ENCODE data around the gene PRICKLE4. TPM values are rescaled to one million over a fixed set of nuclear protein-coding genes. Genes with fewer than 3 reads are reported as not detected.

Gene PRICKLE4
- total RNA-seq, 1 experiment from 2014 or later, result 0.41 TPM

DNA sequence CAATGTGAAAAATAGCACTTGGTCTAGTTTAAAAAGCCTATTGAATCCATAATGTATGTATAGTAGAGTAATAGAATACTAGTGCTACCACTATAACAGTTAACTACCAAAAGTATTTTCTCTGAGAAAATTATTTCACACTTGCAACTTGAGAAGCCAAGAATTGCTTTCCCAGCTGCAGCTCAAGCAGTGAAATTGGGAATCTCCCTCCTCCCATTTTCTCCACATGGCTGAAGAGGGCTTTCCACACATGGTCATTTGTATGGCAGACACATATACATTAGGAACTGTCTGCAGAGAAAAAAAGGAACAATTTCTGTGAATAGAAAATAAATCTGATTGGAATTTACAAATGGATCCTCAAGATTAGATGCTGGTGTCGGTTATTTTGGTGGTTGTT is 41.4 kb downstream of the PRICKLE4 start:
- H3K9ac ChIP-seq (ENCODE audit: low read length), result no peak overlapping the region

DNA sequence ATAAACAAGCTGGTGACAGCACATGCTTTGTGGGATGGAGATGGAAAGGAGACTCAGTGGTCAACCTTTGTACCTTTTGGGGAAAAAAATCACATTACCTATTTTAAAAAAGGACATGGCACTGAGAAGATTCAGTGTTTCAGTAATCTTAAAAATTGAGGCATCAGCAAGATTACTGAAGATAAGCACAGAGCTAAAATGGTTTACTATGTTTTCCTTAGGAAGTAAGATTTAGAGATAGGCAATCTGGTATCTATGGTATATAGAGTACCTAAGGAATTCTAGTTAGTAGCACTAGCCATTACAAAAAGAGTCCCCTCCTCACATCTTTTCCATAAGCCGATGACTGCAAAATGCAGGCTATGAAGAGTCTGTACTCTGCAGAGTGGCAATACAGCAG is 42.6 kb downstream of the PRICKLE4 start:
- peaks cover 13% of the 10 kb centered on the region for H3K4me1 ChIP-seq (ENCODE audit: low read length)
- no peaks in the 10 kb centered on the region for H3K9me3 ChIP-seq (ENCODE audit: low read length)
- 0 out of 2 replicates have a peak, but pooled peaks cover 5% of the 10 kb centered on the region for H3K79me2 ChIP-seq (ENCODE audit: low read length)
- H3K27me3 ChIP-seq (ENCODE audit: low read length), result no peaks in the 10 kb centered on the region
- H4K20me1 ChIP-seq (ENCODE audit: insufficient read depth, low read depth, low read length), result no peaks in the 10 kb centered on the region
- H3K4me2 ChIP-seq (ENCODE audit: low read depth, low read length, poor library complexity, severe bottlenecking), result no peak overlapping the region
- no peak overlapping the region for H3K4me3 ChIP-seq (ENCODE audit: low read length)
- H3K9ac ChIP-seq (ENCODE audit: low read length), result no peak overlapping the region
- no peak for DNase-seq
- no peak overlapping the region for H2AFZ ChIP-seq (ENCODE audit: low read length)
- no peaks in the 10 kb centered on the region for H3K9me2 ChIP-seq (replicated peaks; ENCODE audit: insufficient read depth, low read length)
- H3K36me3 ChIP-seq (ENCODE audit: insufficient read depth, low read length), result no peaks in the 10 kb centered on the region
- no peak overlapping the region for H3K27ac ChIP-seq (ENCODE audit: low read length)

More for the DNA sequence above, 41.4 kb downstream of the PRICKLE4 start:
- no peaks in the 10 kb centered on the region for H3K9me2 ChIP-seq (replicated peaks; ENCODE audit: insufficient read depth, low read length)
- H3K27ac ChIP-seq (ENCODE audit: low read length), result no peak overlapping the region
- H2AFZ ChIP-seq (ENCODE audit: low read length), result no peak overlapping the region
- no peaks in the 10 kb centered on the region for H3K27me3 ChIP-seq (ENCODE audit: low read length)
- no peak overlapping the region for H3K4me3 ChIP-seq (ENCODE audit: low read length)
- H3K79me2 ChIP-seq (ENCODE audit: low read length), result 0 out of 2 replicates have a peak, but pooled peaks cover 5% of the 10 kb centered on the region
- H3K4me2 ChIP-seq (ENCODE audit: low read depth, low read length, poor library complexity, severe bottlenecking), result no peak overlapping the region
- H3K9me3 ChIP-seq (ENCODE audit: low read length), result no peaks in the 10 kb centered on the region
- DNase-seq, result no peak
- H4K20me1 ChIP-seq (ENCODE audit: insufficient read depth, low read depth, low read length), result no peaks in the 10 kb centered on the region
- peaks cover 13% of the 10 kb centered on the region for H3K4me1 ChIP-seq (ENCODE audit: low read length)
- no peaks in the 10 kb centered on the region for H3K36me3 ChIP-seq (ENCODE audit: insufficient read depth, low read length)

DNA sequence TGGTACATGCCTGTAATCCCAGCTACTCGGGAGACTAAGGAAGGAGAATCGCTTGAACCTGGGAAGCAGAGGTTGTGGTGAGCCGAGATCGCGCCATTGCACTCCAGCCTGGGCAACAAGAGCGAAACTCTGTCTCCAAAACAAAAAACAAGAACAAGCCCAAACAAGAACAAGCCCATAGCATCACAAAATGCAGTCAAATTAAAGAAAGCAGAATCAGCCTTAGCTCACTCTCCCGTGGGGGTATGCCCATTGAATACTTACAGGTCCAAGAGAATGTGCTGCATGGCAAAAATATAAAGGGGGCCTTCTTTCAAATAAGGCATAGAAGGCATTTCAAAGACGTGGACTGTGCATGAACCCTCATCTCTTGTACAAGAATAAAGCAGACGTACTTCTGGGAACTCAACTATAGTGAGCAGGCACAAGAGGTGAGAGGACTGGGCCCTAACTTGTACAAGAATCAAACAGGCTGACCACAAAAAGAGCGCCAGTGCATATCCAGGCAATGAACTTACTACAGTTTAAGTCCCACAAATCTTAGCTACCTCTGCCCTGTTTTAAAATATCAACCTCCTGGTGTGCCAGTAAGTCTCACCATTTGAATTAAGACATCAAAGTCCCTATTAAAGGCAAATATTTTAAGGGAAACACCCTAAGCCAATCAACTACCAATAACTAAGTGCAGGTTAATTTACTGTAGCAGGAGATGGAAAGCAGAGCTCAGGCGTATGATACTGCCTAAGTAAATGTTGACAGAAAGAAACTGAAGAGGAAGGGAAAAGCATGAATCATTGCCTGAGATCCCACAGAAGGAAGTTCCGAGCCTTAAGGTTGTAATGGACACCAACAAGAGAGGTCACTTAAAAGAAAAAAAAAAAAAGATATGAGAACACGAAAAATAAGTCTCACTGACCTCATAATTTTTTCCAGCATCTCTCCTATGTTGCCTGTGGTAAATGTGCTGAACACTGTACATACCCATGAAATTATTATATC is 44.3 kb downstream of the PRICKLE4 start:
- Histone ChIP-seq H3K9ac (ENCODE audit: low read length) (no peak overlapping the region), H3K4me2 (ENCODE audit: low read depth, low read length, poor library complexity, severe bottlenecking) (no peak overlapping the region), H3K36me3 (ENCODE audit: insufficient read depth, low read length) (no peaks in the 10 kb centered on the region), H3K27ac (ENCODE audit: low read length) (no peak overlapping the region), H3K9me3 (ENCODE audit: low read length) (no peaks in the 10 kb centered on the region), H3K79me2 (ENCODE audit: low read length) (peaks cover 4% of the 10 kb centered on the region; the same call in 1 of the 2 replicates), H2AFZ (ENCODE audit: low read length) (no peak overlapping the region), H3K9me2 (replicated peaks; ENCODE audit: insufficient read depth, low read length) (no peaks in the 10 kb centered on the region), H3K4me3 (ENCODE audit: low read length) (no peak overlapping the region), H3K4me1 (ENCODE audit: low read length) (no peaks in the 10 kb centered on the region), H4K20me1 (ENCODE audit: insufficient read depth, low read depth, low read length) (no peaks in the 10 kb centered on the region), H3K27me3 (ENCODE audit: low read length) (no peaks in the 10 kb centered on the region)
- no peak for DNase-seq

DNA sequence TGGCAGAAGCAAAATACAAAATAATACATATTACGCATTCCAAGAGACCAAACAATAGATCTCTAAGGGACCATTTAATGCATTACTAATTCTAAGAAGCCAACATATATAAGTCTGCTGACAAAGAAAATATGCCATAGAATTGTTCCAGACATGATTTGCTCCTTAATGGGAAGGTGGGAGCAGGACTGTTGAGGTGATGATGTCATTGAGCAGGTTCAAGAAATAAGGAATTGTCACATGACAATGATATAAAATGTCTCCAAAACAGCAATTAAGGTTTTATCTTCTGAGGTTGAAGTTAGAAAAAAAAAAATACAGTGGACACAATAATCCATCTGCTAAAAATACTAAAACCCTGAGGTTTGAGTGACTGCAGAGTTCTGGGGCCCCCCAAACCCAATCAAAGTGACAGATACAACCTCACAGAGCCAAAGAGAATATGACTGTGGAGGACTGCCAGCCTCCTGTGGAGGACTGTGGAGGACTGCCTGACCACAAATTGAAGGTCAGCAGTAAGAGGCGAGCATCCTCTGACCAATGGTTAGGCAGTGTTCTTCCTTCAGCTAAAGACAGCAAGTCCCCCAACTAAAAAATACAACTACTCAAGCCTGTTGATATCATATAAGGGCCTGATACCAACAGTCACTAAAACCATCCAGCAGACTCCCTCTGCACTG is 45.9 kb downstream of the PRICKLE4 start:
- no peak overlapping the region for H3K4me2 ChIP-seq (ENCODE audit: low read depth, low read length, poor library complexity, severe bottlenecking)
- no peak overlapping the region for H3K4me3 ChIP-seq (ENCODE audit: low read length)
- no peak overlapping the region for H3K9ac ChIP-seq (ENCODE audit: low read length)
- peaks cover 4% of the 10 kb centered on the region; the same call in 1 of the 2 replicates for H3K79me2 ChIP-seq (ENCODE audit: low read length)
- H3K27ac ChIP-seq (ENCODE audit: low read length), result no peak overlapping the region
- no peak for DNase-seq
- H3K9me3 ChIP-seq (ENCODE audit: low read length), result no peaks in the 10 kb centered on the region
- H2AFZ ChIP-seq (ENCODE audit: low read length), result no peak overlapping the region
- H3K36me3 ChIP-seq (ENCODE audit: insufficient read depth, low read length), result no peaks in the 10 kb centered on the region
- no peaks in the 10 kb centered on the region for H3K4me1 ChIP-seq (ENCODE audit: low read length)
- H3K9me2 ChIP-seq (replicated peaks; ENCODE audit: insufficient read depth, low read length), result no peaks in the 10 kb centered on the region
- H3K27me3 ChIP-seq (ENCODE audit: low read length), result no peaks in the 10 kb centered on the region
- H4K20me1 ChIP-seq (ENCODE audit: insufficient read depth, low read depth, low read length), result no peaks in the 10 kb centered on the region

DNA sequence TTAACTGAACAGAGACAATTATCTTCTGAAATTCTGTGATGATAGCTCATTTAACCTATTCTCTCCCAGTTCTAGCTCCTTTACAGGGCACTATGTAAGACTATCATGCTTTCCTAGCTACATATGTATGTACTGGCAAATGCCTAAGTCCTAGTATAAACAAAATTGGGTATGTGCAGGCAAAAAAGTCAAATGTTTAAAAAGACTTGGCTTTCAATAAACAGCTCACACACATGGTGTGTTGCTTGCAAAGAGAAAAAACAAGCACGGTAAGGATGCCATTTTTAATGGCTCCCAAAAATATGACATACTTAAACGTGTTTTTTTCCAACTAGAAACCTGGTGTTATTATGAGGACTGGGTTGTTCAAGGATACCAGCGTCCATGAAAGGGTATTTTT is 51.7 kb downstream of the PRICKLE4 start:
- H3K9ac ChIP-seq (ENCODE audit: low read length), result no peak overlapping the region
- no peak overlapping the region for H3K4me3 ChIP-seq (ENCODE audit: low read length)
- no peak overlapping the region for H3K4me2 ChIP-seq (ENCODE audit: low read depth, low read length, poor library complexity, severe bottlenecking)
- no peaks in the 10 kb centered on the region for H3K36me3 ChIP-seq (ENCODE audit: insufficient read depth, low read length)
- no peaks in the 10 kb centered on the region for H4K20me1 ChIP-seq (ENCODE audit: insufficient read depth, low read depth, low read length)
- H3K27me3 ChIP-seq (ENCODE audit: low read length), result no peaks in the 10 kb centered on the region
- H3K79me2 ChIP-seq (ENCODE audit: low read length), result peaks cover 30% of the 10 kb centered on the region
- no peaks in the 10 kb centered on the region for H3K9me2 ChIP-seq (replicated peaks; ENCODE audit: insufficient read depth, low read length)
- H3K27ac ChIP-seq (ENCODE audit: low read length), result no peak overlapping the region
- no peak overlapping the region for H2AFZ ChIP-seq (ENCODE audit: low read length)
- no peak for DNase-seq
- H3K4me1 ChIP-seq (ENCODE audit: low read length), result peaks cover 13% of the 10 kb centered on the region
- no peaks in the 10 kb centered on the region for H3K9me3 ChIP-seq (ENCODE audit: low read length)

DNA sequence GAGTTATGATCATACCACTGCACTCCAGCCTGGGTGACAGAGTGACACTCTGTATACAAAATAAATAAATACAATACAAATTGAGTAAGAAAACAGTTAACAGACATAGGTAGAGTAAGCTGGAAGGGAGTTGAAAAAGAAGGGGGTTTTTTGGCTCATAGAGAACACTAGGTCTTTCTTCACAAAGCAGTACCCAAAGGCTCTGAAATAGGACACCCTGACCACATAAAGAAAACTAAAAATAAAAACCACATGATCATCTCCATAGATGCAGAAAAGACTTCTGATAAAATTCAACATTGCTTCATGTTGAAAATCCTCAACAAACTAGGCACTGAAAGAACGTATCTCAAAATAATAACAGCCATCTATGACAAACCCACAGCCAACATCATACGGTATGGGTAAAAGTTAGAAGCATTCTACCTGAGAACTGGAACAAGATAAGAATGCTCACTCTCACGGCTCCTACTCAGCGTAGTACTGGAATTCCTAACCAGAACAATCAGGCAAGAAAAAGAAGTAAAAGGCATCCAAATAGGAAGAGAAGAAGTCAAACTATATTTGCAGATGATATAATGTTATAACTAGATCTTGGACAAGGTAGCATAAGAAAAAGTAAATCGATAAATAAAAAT is 55.6 kb downstream of the PRICKLE4 start:
- no peaks in the 10 kb centered on the region for H3K36me3 ChIP-seq (ENCODE audit: insufficient read depth, low read length)
- peak; percentile 57 for DNase-seq

DNA sequence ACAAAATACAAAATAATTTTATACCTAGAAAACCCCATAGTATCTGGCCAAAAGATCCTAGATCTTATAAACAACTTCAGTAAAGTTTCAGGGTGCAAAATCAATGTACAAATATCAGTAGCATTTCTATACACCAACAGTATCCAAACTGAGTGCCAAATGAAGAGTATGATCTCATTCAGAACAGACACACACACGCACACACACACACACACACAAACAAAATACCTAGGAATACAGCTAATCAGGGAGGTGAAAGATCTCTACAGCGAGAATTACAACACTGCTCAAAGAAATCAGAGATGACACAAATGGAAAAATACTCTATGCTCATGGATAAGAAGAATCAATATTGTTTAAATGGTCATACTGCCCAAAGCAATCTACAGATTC is 56.1 kb downstream of the PRICKLE4 start:
- Histone ChIP-seq H3K4me3 (ENCODE audit: low read length) (no peak overlapping the region), H3K9ac (ENCODE audit: low read length) (no peak overlapping the region), H4K20me1 (ENCODE audit: insufficient read depth, low read depth, low read length) (no peaks in the 10 kb centered on the region), H3K27me3 (ENCODE audit: low read length) (no peaks in the 10 kb centered on the region), H3K27ac (ENCODE audit: low read length) (peak overlapping the region; percentile 65), H3K4me2 (ENCODE audit: low read depth, low read length, poor library complexity, severe bottlenecking) (peak overlapping the region; percentile 62), H3K79me2 (ENCODE audit: low read length) (peaks cover 36% of the 10 kb centered on the region), H3K9me2 (replicated peaks; ENCODE audit: insufficient read depth, low read length) (no peaks in the 10 kb centered on the region), H2AFZ (ENCODE audit: low read length) (no peak overlapping the region), H3K9me3 (ENCODE audit: low read length) (no peaks in the 10 kb centered on the region), H3K4me1 (ENCODE audit: low read length) (peaks cover 23% of the 10 kb centered on the region), H3K36me3 (ENCODE audit: insufficient read depth, low read length) (no peaks in the 10 kb centered on the region)
- no peak for DNase-seq

More for the DNA sequence above, 55.6 kb downstream of the PRICKLE4 start:
- no peak overlapping the region for H2AFZ ChIP-seq (ENCODE audit: low read length)
- H3K79me2 ChIP-seq (ENCODE audit: low read length), result peaks cover 36% of the 10 kb centered on the region
- H3K9ac ChIP-seq (ENCODE audit: low read length), result peak overlapping the region; percentile 34
- H3K4me1 ChIP-seq (ENCODE audit: low read length), result peaks cover 23% of the 10 kb centered on the region
- H3K4me3 ChIP-seq (ENCODE audit: low read length), result peak overlapping the region; percentile 34
- peak overlapping the region; percentile 62 for H3K4me2 ChIP-seq (ENCODE audit: low read depth, low read length, poor library complexity, severe bottlenecking)
- no peaks in the 10 kb centered on the region for H4K20me1 ChIP-seq (ENCODE audit: insufficient read depth, low read depth, low read length)
- peak overlapping the region; percentile 65 for H3K27ac ChIP-seq (ENCODE audit: low read length)
- no peaks in the 10 kb centered on the region for H3K9me2 ChIP-seq (replicated peaks; ENCODE audit: insufficient read depth, low read length)
- H3K9me3 ChIP-seq (ENCODE audit: low read length), result no peaks in the 10 kb centered on the region
- no peaks in the 10 kb centered on the region for H3K27me3 ChIP-seq (ENCODE audit: low read length)

Data from Karpas-422 (cell line).